Measurements from ENCODE around the gene NPM1.
"Not testable (repeated sequence)": the region's sequence is repeated elsewhere in the genome, so short reads cannot be mapped to it uniquely, and the experiment has no call there.

The NPM1 gene

DNA sequence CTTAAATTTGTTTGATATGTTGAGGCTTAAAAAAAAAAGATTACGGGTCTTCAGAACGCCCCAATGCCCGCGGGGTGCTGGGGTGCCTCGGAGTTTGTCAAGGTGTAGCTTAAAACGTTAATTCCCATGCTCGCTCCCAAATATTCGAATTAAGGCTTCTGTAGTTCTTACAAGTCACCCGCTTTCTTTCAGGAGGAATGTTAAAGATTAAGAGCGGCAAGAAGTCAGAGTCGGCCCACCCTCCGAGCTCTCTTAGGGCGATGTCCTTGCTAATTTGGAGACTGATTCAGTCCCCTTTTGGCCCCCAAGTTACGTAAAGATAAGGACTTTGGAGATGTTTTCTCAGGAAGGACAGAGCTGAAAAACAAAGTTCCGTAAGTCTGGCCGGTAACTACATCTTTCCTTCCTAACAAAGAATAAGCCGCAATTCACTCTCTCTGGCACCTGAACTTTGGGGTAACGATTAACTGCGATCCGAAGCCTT, 746 bp upstream of the NPM1 start:
- DNase-seq, result no peak

DNA sequence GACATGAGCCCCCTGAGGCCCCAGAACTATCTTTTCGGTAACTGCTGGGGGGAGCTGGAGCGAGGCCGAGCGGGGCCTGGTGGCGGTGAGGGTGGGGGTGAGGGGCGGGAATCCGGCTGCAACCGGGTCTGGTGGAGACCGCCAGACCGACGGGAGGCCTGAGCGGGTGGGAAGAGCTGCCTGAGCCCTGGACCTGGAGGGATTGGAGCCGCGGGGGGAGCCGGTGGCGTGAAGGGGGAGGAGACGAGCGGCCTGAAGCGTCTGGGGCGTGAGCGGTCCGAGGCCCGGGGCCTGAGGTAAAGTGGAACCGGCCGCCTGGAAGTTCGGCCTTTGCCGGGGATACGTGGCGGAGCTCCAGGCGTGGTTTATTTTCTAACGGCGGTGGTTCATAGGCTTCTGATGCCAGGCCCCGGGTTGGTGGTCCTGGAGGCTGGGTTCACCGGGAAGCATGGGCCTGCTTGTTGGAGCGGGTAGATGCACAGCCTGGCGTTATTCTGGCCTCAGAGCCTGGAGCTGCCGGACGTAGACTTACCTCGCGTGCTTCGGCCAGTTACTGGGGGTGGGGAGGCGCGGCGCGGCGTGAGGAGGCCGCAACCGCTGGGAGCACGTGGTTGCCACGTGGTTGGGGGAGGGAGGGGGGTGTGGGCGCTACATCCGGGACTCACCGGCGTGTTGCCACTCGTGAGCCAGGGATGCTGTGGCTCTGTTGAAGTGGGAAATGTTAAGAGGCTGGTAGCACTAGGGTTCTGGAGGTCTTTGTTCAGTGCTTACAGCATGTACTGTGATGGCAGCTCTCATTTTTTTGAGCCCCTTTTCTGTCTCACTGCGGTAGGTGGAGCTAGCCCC, 544 bp downstream of the NPM1 start:
- DNase-seq, result peak; percentile 81

DNA sequence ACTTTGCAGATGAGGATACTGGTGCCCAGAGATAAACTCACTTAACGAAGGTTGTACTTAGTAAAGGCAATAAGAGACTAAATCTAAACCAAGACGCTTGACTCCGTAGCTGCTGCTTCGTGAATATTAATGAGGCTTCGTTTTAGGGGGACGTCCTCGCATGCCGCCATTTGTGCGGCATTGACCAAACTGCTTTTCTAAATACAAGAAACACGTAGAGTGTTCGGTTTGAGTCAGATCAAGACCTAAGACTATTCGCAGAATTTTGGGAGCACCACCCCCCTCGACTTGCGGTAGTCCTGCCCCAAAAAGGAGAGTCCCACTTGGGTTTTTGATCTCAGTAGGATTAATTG, 1.1 kb downstream of the NPM1 start:
- no peak for DNase-seq

DNA sequence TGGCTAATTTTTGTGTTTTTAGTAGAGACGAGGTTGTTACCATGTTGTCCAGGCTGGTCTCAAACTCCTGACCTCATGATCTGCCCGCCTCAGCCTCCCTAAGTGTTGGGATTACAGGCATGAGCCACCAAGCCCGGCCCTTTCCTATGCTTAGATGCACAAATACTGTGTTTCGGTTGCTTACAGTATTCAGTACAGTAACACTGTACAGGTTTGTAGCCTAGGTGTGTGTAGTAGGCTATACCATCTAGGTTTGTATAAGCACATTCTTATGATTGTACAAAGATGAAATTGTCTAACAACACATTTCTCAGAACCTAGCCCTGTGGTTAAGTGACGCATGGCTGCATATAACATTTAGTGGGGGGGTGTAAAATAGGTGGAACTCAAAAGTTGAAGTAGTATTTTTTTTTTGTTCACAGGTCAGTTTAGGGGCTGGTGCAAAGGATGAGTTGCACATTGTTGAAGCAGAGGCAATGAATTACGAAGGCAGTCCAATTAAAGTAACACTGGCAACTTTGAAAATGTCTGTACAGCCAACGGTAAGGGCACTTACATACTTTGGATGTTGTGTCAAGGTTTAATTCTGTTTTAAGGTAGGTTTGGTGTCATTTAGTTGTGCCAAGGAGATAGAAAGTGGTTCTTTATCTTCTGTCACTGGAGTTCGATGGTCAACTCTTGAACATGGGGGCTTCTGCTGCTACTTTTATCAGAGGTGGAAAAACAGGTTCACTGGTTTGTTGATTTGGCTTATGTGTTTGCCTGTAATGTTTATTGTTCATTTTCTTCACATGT, 3.4 kb downstream of the NPM1 start:
- DNase-seq, result no peak

DNA sequence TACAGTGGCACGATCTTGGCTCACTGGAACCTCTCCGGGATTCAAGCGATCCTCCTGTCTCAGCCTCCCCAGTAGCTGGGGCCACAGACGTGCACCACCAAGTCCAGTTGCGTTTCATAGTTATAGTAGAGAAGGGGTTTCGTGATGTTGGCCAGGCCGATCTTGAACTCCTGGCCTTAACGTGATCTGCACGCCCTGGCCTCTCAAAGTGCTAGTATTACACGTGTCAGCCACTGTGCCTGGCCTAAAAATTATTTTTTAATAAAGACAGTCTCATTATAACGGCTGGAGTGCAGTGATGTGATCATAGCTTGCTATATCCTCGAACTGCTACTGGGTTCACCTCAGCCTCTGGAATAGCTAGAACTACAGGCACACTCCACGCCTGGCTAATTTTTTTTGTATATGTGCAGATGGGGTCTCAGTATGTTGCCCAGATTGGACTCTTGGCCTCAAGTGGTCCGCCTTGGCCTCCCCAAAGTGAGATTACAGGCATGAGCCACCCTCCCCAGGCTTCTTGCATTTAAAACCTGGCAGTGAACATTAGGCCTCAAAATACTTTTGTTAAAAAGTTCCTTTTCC, 4.4 kb downstream of the NPM1 start:
- DNase-seq, result no peak

DNA sequence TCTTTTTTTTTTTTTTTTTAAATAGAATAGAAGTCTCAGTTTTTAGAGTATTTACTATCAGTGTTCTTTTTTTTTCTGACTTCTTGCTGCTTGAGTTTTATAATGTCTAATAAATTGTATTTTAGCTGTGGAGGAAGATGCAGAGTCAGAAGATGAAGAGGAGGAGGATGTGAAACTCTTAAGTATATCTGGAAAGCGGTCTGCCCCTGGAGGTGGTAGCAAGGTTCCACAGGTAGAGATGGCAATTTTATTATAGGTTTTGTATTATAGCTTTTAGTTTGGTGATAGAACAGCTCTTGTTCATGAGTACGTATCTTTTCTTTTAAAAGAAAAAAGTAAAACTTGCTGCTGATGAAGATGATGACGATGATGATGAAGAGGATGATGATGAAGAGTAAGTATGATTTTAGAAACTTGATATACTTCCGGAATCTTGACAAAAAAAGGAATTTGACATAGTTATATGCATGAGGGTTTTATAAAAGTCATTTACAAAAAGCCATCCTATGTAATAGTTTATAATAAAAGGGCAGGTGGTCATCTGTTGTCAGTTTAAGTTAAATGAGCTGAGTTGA, 5.0 kb downstream of the NPM1 start:
- no peak for DNase-seq

DNA sequence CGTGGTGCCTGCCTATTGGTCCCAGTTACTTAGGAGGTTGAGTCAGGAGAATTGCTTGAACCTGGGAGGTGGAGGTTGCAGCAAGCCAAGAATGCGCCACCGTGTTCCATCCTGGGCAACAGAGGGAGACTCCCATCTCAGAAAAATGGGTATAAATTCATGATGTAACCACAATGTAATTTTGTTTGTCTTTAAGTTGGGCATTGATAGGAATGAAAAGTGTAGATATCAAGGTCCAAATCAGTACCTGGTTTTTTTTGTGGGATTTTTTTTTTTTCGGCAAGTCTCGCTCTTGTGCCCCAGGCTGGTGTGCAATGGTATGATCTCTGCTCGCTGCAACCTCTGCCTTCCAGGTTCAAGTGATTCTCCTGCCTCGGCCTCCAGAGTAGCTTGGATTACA, 7.4 kb downstream of the NPM1 start:
- no peak for DNase-seq

DNA sequence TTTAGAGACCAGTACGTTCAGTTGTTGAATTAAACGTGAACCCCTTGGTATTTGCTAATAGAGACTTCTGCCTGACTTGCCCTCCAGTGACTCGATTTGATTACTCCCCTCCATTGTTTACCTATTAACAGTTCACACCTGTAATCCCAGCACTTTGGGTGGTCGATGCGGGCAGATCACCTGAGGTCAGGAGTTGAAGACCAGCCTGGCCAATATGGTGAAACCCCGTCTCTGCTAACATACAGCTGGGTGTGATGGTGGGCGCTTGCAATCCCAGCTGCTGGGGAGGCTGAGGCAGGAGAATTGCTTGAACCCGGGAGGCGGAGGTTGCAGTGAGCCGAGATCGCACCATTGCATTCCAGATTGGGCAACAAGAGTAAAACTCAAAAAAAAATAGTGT, 8.9 kb downstream of the NPM1 start:
- DNase-seq, result not testable (repeated sequence)

DNA sequence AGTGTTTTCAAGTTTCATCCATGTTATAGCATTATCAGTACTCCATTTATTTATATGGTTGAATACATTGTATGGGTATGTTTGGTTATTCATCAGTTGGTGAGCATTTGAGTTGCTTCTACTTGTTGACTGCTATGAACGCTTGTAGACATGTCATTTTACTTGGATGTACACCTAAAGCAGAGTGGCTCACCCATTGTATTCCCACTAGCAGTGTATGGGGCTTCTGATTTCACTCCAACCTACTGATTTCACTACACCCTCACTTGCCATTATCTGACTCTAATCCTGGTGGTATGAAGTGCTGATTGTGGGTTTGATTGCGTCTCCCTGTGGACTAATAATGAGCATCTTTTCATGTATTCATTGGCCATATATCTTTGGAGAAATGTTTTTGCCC, 9.5 kb downstream of the NPM1 start:
- no peak for DNase-seq

DNA sequence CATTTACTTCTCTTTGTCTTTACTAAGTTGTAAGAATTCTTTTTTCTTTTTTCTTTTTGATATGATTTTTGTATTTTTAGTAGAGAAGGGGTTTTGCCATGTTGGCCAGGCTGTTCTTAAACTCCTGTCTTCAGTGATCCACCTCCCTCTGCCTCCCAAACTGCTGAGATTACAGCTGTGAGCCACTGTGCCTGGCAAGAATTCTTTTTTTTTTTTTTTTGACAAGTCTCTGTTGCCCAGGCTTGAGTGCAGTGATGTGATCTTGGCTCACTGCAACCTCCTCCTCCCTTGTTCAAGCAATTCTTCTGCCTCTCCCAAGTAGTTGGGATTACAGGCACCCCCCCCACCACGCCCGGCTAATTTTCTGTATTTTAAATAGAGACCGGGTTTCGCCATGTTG, 9.9 kb downstream of the NPM1 start:
- no peak for DNase-seq

DNA sequence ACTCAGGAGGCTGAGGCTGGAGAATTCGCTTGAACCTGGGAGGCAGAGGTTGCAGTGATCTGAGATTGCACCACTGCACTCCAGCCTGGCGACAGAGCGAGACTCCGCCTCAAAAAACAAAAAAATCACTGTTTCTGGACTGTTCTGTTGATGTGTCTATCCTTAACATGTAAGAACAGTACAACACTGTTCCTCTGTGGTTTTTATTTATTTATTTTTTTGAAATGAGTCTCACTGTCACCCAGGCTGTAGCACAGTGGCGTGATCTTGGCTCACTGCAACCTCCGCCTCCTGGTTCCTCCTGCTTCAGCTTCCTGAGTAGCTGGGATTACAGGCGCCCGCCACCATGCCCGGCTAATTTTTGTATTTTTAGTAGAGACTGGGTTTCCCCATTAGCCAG, 11.0 kb downstream of the NPM1 start:
- not testable (repeated sequence) for DNase-seq

DNA sequence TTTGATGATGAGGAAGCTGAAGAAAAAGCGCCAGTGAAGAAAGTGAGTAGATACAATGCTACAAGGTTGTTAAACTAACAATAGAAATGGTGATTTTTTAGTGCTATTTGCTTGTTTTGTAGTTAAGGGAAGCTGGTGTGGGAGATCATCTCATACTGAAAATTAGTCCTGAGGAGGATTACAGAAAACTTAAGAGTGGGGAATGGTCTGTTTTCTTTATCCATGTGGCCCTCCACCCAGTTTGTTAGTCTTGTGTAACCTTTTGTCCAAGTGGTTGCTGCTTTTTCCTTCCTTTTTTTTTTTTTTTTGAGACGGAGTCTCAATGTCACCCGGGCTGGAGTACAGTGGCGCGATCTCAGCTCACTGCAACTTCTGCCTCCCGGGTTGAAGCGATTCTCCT, 12.5 kb downstream of the NPM1 start:
- no peak for DNase-seq

DNA sequence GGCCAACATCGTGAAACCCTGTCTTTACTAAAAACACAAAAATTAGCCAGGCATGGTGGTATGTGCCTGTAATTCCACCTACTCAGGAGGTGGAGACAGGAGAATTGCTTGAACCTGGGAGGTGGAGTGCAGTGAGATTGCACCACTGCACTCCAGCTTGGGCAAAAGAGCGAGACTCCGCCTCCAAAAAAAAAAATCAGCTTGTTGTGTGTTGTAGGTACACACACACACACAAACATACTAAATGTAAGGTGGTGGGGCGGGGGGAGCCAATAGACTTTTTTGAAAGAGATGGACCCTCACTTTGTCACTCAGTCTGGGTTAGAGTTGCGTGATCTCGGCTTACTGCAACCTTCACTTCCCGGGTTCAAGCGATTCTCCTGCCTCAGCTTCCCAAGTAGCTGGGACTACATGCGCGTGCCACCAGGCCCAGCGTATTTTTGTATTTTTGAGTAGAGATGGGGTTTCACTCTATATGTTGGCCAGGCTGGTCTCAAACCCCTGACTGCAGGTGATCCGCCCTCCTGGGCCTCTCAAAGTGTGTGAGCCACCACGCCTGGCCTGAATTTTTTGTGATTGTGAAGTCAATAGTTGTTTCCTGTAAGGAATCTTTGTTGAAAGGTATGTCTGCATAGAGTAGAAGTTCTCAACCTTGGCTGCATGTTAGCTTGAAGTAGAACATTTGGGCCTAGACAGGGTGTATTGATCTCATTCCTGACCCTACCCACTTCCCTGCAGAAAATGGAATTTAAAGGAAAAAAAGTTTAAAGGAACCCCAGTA, 13.7 kb downstream of the NPM1 start:
- no peak for DNase-seq

DNA sequence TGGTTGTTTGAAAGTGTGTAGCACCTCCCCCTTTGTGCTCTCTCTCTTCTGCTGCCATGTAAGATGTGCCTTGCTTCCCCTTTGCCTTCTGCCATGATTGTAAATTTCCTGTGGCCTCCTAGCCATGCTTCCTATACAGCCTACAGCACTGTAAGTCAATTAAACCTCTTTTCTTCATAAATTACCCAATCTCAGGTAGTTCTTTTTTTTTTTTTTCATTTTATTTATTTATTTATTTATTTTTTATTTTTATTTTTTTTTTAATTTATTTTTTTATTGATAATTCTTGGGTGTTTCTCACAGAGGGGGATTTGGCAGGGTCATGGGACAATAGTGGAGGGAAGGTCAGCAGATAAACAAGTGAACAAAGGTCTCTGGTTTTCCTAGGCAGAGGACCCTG, 15.1 kb downstream of the NPM1 start:
- DNase-seq, result not testable (repeated sequence)

DNA sequence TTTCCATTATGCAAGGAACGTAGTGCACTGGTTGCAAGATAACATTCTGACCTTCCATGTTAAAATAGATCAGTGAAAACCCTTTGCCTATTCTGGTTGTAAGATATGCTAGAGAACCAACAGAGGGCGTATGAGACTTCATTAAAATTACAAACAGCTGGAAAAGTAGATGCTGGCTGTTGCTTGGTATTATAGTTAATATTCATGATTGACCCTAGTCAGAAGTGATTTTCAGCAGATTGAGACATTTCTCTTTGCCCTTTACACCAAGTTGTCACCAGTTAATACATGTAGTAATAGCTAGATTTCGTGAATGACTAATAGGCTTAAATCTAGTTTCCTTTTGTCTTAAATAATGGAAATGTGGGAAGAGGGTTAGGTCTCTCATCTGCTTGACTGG, 18.0 kb downstream of the NPM1 start:
- DNase-seq, result no peak

DNA sequence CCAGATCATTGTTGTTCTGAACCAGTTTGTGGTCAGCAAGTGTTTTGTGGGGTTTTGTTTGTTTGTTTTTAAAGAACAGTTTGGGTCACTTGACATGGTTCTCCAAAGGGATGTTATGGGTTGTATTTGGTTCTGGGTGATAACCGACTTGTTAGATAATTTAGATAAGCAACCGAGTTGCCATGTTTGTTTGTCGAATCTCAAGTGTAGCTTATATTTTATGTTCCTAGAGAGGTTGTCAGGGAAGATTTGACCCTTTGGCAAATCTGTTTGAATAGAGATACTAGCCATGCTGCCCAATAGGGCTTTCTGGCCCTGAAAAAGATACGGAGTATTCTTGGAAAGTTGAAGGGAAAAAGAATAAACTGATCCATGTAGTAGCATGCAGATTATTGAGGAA, 19.6 kb downstream of the NPM1 start:
- DNase-seq, result no peak

DNA sequence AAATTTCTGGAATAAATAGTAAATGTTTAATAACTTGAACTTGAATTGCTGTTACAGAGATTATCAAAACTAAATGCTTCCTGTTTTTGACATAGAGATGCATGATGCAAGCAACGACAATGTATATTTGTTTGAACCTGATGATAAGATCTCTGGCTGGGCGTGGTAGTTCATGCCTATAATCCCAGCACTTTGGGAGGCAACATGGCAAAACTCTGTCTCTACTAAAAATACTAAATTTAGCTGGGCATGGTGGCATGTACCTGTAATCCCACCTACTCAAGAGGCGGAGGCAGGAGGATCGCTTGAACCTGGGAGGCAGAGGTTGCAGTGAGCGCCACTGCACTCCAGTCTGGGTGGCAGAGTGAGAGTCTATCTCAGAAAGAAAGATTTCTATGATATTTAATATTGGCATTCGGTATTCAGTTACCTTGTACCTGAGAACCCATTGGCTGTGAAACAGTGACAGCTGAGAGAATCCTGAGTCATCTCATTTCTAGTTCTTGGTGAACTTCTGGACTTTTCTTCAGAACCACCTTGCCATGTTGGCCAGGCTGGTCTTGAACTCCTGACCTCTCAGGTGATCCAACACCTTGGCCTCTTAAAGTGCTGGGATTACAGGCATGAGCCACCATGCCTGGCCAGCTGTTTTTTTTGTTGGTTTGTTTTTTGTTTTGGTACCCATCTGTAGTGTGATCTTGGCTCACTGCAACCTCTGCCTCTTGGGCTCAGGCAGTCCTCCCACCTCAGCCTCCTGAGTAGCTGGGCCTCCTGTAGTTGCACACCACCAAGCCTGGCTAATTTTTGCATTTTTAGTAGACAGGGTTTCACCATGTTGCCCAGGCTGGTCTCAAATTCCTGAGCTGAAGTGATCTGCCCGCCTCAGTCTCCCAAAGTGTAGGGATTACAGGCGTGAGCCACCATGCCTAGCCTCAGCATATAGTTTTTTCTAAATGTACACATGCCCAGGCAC, 21.8 kb downstream of the NPM1 start:
- no peak for DNase-seq

DNA sequence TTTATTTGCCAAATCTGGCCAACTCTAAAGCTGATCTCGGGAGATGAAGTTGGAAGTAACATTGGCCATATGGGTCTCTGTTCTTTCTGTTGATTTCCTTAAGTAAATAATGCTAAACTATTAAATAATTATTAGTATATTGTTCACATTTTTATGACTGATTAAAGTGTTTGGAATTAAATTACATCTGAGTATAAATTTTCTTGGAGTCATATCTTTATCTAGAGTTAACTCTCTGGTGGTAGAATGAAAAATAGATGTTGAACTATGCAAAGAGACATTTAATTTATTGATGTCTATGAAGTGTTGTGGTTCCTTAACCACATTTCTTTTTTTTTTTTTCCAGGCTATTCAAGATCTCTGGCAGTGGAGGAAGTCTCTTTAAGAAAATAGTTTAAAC, 22.5 kb downstream of the NPM1 start:
- DNase-seq, result no peak

DNA sequence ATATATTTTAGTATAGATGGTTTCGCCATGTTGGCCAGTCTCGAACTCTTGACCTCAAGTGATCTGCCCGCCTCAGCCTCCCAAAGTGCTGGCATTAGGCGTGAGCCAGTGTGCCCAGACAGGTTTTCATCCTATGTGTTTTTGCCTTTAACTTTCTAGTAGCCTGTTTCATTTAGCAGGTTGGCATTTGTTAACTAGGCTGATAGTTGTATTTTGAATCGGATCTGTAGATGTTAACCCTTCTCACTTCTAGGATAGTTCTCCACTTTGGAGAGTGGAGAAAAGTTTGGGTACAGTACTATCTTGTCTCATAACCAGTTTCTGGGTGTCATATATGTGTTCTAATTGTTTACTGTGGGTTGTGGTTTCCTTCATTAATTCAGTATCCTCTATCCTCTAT, 24.5 kb downstream of the NPM1 start:
- no peak for DNase-seq

DNA sequence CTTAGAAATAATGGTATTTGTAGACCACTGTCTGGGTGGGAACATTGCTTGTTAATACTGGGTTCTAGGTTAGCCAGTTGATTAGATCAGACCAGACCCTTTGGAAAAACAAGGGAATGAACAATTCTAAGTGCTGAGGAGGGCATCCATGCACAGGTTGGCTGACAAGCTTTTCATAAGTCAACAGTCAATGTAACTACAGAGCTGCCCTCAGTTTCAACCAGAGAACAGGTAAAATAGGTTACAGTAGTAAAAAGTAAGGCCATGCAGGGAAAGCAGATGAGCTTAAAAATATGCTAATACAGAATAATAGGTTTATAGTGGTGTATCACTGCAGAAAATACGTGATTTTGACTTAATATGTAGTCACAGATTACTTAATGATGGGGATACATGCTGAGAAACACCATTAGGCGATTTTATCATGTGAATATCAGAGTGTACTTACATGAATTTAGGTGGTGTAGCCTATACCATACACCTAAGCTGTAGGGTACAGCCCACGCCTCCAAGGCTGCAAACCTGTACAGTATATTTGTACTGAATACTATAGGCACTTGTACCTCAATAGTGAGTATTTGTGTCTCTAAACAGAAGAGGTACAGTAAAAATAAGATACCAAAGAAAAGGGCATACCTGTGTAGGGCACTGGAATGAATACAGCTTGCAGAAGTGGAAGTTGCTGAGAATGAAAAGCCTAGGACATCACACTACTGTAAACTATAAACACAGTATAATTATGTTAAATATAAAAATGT, 25.7 kb downstream of the NPM1 start:
- DNase-seq, result no peak

DNA sequence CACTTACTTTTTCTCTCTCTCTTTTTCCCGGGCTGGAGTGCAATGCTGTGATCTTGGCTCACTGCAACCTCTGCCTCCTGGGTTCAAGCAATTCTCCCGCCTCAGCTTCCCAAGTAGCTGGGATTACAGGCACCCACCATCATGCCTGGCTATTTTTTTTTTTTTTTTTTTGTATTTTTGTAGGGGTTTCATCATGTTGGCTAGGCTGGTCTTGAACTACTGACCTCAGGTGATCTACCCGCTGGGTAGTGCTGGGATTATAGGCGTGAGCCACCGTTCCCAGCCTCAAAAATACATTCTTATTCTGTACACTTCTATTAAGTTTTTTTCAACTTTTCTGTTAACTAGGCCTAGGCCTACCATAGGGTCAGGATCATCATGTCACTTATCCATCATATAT, 26.3 kb downstream of the NPM1 start:
- not testable (repeated sequence) for DNase-seq

Measured in CD4-positive, alpha-beta T cell treated with Interferon gamma for 1 hour (primary cell).